Parathyroid adenoma (tissue), 2 donors: Measurements from ENCODE around the gene LETM1.
A peak's percentile ranks its signal among the peaks of the same experiment; 100 is the strongest.

Source experiments
- H2AFZ ChIP-seq: fragments of 300-600 bp; sonication (generic); one replicate; pipeline ENCODE4 v1.7.0; 2017; ENCODE audit warnings: antibody characterized with exemption, mild to moderate bottlenecking
- H3K27ac ChIP-seq: fragments of 300-600 bp; sonication (generic); one replicate; pipeline ENCODE4 v1.7.0; 2017
- H3K27me3 ChIP-seq: fragments of 300-600 bp; sonication (generic); one replicate; pipeline ENCODE4 v1.7.0; 2017; ENCODE audit warnings: low read length; ENCODE audit not compliant: control insufficient read depth, insufficient read depth
- H3K36me3 ChIP-seq: fragments of 300-600 bp; sonication (generic); one replicate; pipeline ENCODE4 v1.7.0; 2017; ENCODE audit warnings: low read length; ENCODE audit not compliant: control insufficient read depth, insufficient read depth
- H3K4me1 ChIP-seq: fragments of 300-600 bp; sonication (generic); one replicate; pipeline ENCODE4 v1.7.0; 2017; ENCODE audit warnings: control low read depth
- H3K4me2 ChIP-seq: fragments of 300-600 bp; sonication (generic); one replicate; pipeline ENCODE4 v1.7.0; 2017; ENCODE audit warnings: low read length
- H3K4me3 ChIP-seq: fragments of 300-600 bp; sonication (generic); one replicate; pipeline ENCODE4 v1.7.0; 2017; ENCODE audit warnings: low read depth, low read length
- H3K79me2 ChIP-seq: fragments of 300-600 bp; sonication (generic); one replicate; pipeline ENCODE4 v1.7.0; 2017; ENCODE audit warnings: control low read depth
- H3K9ac ChIP-seq: fragments of 300-600 bp; sonication (generic); one replicate; pipeline ENCODE4 v1.7.0; 2017; ENCODE audit warnings: mild to moderate bottlenecking
- H3K9me3 ChIP-seq: fragments of 300-600 bp; sonication (generic); one replicate; pipeline ENCODE4 v1.7.0; 2017; ENCODE audit warnings: low read length; ENCODE audit not compliant: control insufficient read depth
- TF ChIP-seq, protein P1 (sequence below): fragments of 300-600 bp; sonication (generic); IDR thresholded peaks from one replicate; pipeline ENCODE4 v1.7.0; 2017; ENCODE audit warnings: antibody characterized with exemption, mild to moderate bottlenecking
- donor health status: primary hyperparathyroidism.

The LETM1 gene

DNA sequence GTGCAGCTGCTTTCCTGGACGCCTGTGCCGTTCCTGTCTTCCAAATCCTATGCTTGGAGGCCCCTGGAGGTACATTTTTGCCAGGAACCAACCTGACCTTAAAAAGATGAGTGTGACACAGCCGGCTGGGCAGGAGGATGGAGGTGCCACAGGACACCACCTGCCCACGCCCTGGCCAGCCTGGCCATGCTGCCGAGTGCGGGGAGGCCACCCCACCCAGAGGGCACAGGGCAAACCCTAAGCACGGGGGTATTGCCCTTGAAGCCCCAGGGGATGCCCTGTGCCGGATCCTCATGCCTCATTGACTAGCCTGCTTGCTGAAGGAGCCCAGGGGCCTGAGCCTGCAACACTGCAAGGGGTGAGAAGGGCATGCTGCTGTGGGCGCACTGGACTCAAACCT, 42.7 kb downstream of the LETM1 start:
- Histone ChIP-seq H3K4me3 (no peak overlapping the region), H3K79me2 (no peaks in the 10 kb centered on the region), H2AFZ (no peak overlapping the region), H3K27ac (no peak overlapping the region), H3K27me3 (no peaks in the 10 kb centered on the region), H3K9ac (no peak overlapping the region), H3K9me3 (no peaks in the 10 kb centered on the region), H3K4me1 (no peaks in the 10 kb centered on the region), H3K36me3 (no peaks in the 10 kb centered on the region), H3K4me2 (no peak overlapping the region)
- TF ChIP-seq, protein P1, sequence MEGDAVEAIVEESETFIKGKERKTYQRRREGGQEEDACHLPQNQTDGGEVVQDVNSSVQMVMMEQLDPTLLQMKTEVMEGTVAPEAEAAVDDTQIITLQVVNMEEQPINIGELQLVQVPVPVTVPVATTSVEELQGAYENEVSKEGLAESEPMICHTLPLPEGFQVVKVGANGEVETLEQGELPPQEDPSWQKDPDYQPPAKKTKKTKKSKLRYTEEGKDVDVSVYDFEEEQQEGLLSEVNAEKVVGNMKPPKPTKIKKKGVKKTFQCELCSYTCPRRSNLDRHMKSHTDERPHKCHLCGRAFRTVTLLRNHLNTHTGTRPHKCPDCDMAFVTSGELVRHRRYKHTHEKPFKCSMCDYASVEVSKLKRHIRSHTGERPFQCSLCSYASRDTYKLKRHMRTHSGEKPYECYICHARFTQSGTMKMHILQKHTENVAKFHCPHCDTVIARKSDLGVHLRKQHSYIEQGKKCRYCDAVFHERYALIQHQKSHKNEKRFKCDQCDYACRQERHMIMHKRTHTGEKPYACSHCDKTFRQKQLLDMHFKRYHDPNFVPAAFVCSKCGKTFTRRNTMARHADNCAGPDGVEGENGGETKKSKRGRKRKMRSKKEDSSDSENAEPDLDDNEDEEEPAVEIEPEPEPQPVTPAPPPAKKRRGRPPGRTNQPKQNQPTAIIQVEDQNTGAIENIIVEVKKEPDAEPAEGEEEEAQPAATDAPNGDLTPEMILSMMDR: no peak

- no peak overlapping the region for H3K27ac ChIP-seq
- H3K4me1 ChIP-seq: no peaks in the 10 kb centered on the region
- no peak overlapping the region for H3K9ac ChIP-seq
- no peaks in the 10 kb centered on the region for H3K9me3 ChIP-seq
- no peak overlapping the region for H3K4me3 ChIP-seq
- H3K4me2 ChIP-seq: no peak overlapping the region
- H3K79me2 ChIP-seq: no peaks in the 10 kb centered on the region
- TF ChIP-seq, protein P1: no peak
- no peak overlapping the region for H2AFZ ChIP-seq
- H3K27me3 ChIP-seq: no peaks in the 10 kb centered on the region
- no peaks in the 10 kb centered on the region for H3K36me3 ChIP-seq
Measured at GRCh38 chr4:1812720-1813119, 43.2 kb downstream of the LETM1 start.

GRCh38 chr4:1810765-1811164, 45.2 kb downstream of the LETM1 start:
- no peaks in the 10 kb centered on the region for H3K27me3 ChIP-seq
- no peak overlapping the region for H3K9ac ChIP-seq
- H3K4me2 ChIP-seq: no peak overlapping the region
- no peak overlapping the region for H3K27ac ChIP-seq
- no peak overlapping the region for H3K4me3 ChIP-seq
- TF ChIP-seq, protein P1: no peak
- no peaks in the 10 kb centered on the region for H3K4me1 ChIP-seq
- H3K9me3 ChIP-seq: no peaks in the 10 kb centered on the region
- no peaks in the 10 kb centered on the region for H3K36me3 ChIP-seq
- H3K79me2 ChIP-seq: no peaks in the 10 kb centered on the region
- H2AFZ ChIP-seq: no peak overlapping the region

DNA sequence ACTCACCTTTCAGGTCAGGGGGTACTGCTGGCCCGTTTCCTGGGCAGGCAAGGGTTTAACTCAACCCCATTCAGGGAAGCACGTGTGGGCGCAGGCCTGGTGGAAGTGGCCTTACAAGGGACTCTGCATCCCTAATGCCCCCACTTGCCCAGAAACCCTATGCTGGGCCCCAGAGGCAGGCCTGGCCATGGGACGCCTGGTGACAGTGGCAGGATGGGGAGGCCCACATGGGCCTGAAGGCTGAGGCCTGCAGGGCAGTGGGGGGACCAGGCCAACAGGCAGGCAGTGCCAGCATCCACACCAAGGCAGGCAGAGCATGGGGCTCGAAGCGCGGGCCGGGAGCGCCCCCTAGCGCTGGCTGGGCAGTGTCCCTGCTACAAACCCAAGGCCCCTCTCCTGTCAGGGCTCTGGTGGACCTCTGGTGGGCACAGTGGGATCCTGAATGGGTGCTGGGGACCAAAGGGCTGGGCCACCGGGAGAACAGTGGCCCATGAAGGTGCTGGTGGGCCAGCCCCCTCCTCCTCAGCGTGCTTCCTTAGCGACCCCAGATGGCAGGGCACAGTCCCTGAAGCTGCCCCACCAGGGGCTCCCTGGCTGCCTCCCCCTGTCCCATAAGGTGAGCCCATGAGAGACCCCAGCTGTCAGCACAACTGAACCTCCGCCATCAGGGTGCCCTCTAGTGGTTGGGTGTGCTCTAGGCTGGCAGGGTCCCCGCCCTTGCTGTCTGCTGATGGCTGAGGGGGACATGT, 46.0 kb downstream of the LETM1 start:
- Histone ChIP-seq H3K27me3 (no peaks in the 10 kb centered on the region), H2AFZ (no peak overlapping the region), H3K9ac (no peak overlapping the region), H3K4me1 (no peaks in the 10 kb centered on the region), H3K27ac (no peak overlapping the region), H3K4me3 (no peak overlapping the region), H3K9me3 (no peaks in the 10 kb centered on the region), H3K36me3 (no peaks in the 10 kb centered on the region), H3K4me2 (no peak overlapping the region), H3K79me2 (no peaks in the 10 kb centered on the region)
- TF ChIP-seq, protein P1: peak; percentile 58
